HepG2 (cell line): ENCODE results near the gene UBE2QL1. TPM values are rescaled to one million over a fixed set of nuclear protein-coding genes. Genes with fewer than 3 reads are reported as not detected.
A peak's percentile ranks its signal among the peaks of the same experiment; 100 is the strongest.

Experiments used
- ISL2 ChIP-seq: sonication (generic); formaldehyde crosslinking; IDR thresholded peaks from 2 replicates; pipeline ENCODE4 v1.5.0; 2020; ENCODE audit warnings: missing genetic modification reagents
- MYNN ChIP-seq: sonication (generic); formaldehyde crosslinking; IDR thresholded peaks from 2 replicates; pipeline ENCODE4 v1.4.0; 2020; ENCODE audit warnings: mild to moderate bottlenecking, low read depth, missing genetic modification reagents
- NCOA2 ChIP-seq: sonication (generic); formaldehyde crosslinking; IDR thresholded peaks from 2 replicates; pipeline ENCODE4 v1.8.0; 2022; ENCODE audit warnings: inconsistent platforms
- SOX6 ChIP-seq, 2 experiments: fragments of 450-650 bp in 1 of 2; sonication (generic) in 1 of 2; formaldehyde crosslinking in 1 of 2; IDR thresholded peaks; 2 replicates each; pipeline versions ENCODE4 v1.4.0 to v1.6.1; 2017 to 2020; ENCODE audit warnings: antibody characterized with exemption in 1 of 2, mild to moderate bottlenecking in 1 of 2, missing genetic modification reagents in 1 of 2
- SRSF9 ChIP-seq: fragments of 200-400 bp; formaldehyde crosslinking; IDR thresholded peaks from 2 replicates; pipeline ENCODE4 v1.6.1; 2018; ENCODE audit warnings: borderline replicate concordance, mild to moderate bottlenecking, low read depth, low read length; ENCODE audit not compliant: insufficient read depth, poor library complexity, severe bottlenecking
- ZBTB20 ChIP-seq: sonication (generic); formaldehyde crosslinking; IDR thresholded peaks from 2 replicates; pipeline ENCODE4 v1.8.1; 2023; ENCODE audit warnings: missing genetic modification reagents, low read depth, mild to moderate bottlenecking, borderline replicate concordance
- ZNF468 ChIP-seq: sonication (generic); formaldehyde crosslinking; IDR thresholded peaks from 2 replicates; pipeline ENCODE4 v1.8.0; 2022; ENCODE audit warnings: mild to moderate bottlenecking, moderate library complexity, missing genetic modification reagents
- ZNF709 ChIP-seq: sonication (generic); formaldehyde crosslinking; IDR thresholded peaks from 2 replicates; pipeline ENCODE4 v1.5.0; 2020; ENCODE audit warnings: mild to moderate bottlenecking, missing genetic modification reagents
- polyA plus RNA-seq, 8 experiments: library from polyadenylated mRNA; depleted of rRNA in 3 of 8; stranded (reverse) in 7 of 8; unstranded in 1 of 8; fragments of >200 nt; fragmentation: Illumina TruSeq in 4 of 8; extraction: Trizol in 4 of 8; gene quantifications; 2 replicates each; pipeline versions ENCODE4 v1.2.1 to v1.2.3, GENCODE V29; 2011 to 2016; ENCODE audit warnings: low read depth in 4 of 8, missing spikeins in 1 of 8, mixed read lengths in 1 of 8; ENCODE audit not compliant: insufficient read depth in 1 of 8
- total RNA-seq, 5 experiments: library from RNA; depleted of rRNA; stranded (reverse); fragments of >200 nt; fragmentation: Illumina TruSeq; extraction: Trizol; gene quantifications; 2 replicates each; pipeline ENCODE4 v1.2.3, GENCODE V29; 2016; ENCODE audit warnings: low read depth in 1 of 5
- TF ChIP-seq, protein P1 (sequence below): sonication (generic); formaldehyde crosslinking; IDR thresholded peaks from 2 replicates; pipeline ENCODE4 v1.4.0; 2020; ENCODE audit warnings: missing genetic modification reagents, borderline replicate concordance
- TF ChIP-seq, protein P2 (sequence below): sonication (generic); formaldehyde crosslinking; IDR thresholded peaks from 2 replicates; pipeline ENCODE4 v1.5.1; 2020; ENCODE audit warnings: missing genetic modification reagents, mild to moderate bottlenecking, borderline replicate concordance
- TF ChIP-seq, protein P3 (sequence below): sonication (generic); formaldehyde crosslinking; IDR thresholded peaks from 2 replicates; pipeline ENCODE4 v1.4.0; 2020; ENCODE audit warnings: missing genetic modification reagents
- TF ChIP-seq, protein P4 (sequence below): conservative IDR thresholded peaks from 2 replicates; pipeline ENCODE4 v1.6.1; 2018; ENCODE audit warnings: missing genetic modification reagents
- TF ChIP-seq, protein P5 (sequence below): IDR thresholded peaks from 2 replicates; pipeline ENCODE4 v1.6.1; 2016; ENCODE audit warnings: low read depth, missing genetic modification reagents, missing compliant biosample characterization

The UBE2QL1 gene
- total and polyA plus RNA-seq, 2 of the 13 experiments (the other 11 are each of a cell fraction or from before 2014, with no cell fraction given): not detected

DNA sequence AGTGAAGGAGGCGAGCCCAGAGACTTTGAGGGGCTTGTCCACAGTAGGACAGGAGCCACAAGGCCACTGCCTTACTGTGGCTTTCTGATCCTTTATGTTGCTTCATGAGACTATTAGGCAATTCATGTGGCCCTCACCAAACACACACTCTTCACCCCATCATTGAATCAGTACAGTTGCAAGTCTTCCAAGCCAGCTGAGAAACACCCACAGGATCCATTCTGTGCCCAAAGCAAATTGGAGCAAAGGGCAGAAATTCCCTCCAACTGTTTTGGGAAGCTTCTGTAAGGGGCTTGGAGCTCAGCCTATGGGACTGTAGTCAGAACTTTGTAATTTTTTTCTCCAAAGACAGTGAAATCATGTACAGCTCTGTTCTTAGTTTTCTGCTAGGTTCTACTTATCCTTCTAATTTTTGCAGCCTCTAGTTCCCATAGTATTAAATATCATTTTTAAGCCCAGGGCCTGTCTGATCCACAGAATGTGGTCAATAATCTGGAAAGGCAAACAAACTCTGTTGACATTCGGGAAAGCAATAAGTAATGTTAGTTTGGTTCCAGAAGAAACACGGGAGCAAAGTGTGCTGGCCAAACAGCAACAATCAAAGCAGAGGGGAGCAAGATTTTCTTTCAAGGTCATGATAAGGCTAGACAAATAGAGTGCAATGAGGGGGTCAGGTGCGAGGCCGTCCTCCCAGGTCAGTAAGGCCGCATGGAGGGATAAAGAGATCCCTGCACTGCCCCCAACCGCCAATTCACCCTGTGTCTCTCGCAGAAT, 47.0 kb downstream of the UBE2QL1 start (continued):
- TF ChIP-seq, protein P1, sequence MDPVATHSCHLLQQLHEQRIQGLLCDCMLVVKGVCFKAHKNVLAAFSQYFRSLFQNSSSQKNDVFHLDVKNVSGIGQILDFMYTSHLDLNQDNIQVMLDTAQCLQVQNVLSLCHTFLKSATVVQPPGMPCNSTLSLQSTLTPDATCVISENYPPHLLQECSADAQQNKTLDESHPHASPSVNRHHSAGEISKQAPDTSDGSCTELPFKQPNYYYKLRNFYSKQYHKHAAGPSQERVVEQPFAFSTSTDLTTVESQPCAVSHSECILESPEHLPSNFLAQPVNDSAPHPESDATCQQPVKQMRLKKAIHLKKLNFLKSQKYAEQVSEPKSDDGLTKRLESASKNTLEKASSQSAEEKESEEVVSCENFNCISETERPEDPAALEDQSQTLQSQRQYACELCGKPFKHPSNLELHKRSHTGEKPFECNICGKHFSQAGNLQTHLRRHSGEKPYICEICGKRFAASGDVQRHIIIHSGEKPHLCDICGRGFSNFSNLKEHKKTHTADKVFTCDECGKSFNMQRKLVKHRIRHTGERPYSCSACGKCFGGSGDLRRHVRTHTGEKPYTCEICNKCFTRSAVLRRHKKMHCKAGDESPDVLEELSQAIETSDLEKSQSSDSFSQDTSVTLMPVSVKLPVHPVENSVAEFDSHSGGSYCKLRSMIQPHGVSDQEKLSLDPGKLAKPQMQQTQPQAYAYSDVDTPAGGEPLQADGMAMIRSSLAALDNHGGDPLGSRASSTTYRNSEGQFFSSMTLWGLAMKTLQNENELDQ (CRISPR knock-in tag): no peak
- peak; percentile 77 for TF ChIP-seq ISL2 (CRISPR knock-in tag)
- TF ChIP-seq, protein P2, sequence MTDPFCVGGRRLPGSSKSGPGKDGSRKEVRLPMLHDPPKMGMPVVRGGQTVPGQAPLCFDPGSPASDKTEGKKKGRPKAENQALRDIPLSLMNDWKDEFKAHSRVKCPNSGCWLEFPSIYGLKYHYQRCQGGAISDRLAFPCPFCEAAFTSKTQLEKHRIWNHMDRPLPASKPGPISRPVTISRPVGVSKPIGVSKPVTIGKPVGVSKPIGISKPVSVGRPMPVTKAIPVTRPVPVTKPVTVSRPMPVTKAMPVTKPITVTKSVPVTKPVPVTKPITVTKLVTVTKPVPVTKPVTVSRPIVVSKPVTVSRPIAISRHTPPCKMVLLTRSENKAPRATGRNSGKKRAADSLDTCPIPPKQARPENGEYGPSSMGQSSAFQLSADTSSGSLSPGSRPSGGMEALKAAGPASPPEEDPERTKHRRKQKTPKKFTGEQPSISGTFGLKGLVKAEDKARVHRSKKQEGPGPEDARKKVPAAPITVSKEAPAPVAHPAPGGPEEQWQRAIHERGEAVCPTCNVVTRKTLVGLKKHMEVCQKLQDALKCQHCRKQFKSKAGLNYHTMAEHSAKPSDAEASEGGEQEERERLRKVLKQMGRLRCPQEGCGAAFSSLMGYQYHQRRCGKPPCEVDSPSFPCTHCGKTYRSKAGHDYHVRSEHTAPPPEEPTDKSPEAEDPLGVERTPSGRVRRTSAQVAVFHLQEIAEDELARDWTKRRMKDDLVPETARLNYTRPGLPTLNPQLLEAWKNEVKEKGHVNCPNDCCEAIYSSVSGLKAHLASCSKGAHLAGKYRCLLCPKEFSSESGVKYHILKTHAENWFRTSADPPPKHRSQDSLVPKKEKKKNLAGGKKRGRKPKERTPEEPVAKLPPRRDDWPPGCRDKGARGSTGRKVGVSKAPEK (CRISPR knock-in tag): no peak
- no peak for TF ChIP-seq MYNN
- TF ChIP-seq, protein P3, sequence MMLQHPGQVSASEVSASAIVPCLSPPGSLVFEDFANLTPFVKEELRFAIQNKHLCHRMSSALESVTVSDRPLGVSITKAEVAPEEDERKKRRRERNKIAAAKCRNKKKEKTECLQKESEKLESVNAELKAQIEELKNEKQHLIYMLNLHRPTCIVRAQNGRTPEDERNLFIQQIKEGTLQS: no peak
- no peak for TF ChIP-seq SOX6 (IDR thresholded peaks at IDR 0.05)
- TF ChIP-seq SOX6 (CRISPR knock-in tag; IDR thresholded peaks at IDR 0.05): peak; percentile 89
- no peak for TF ChIP-seq ZNF468 (CRISPR knock-in tag)
- no peak for TF ChIP-seq ZNF709
- TF ChIP-seq NCOA2 (CRISPR knock-in tag): peak; percentile 49; the same call in 1 of the 2 replicates
- no peak for TF ChIP-seq SRSF9
- TF ChIP-seq, protein P4, sequence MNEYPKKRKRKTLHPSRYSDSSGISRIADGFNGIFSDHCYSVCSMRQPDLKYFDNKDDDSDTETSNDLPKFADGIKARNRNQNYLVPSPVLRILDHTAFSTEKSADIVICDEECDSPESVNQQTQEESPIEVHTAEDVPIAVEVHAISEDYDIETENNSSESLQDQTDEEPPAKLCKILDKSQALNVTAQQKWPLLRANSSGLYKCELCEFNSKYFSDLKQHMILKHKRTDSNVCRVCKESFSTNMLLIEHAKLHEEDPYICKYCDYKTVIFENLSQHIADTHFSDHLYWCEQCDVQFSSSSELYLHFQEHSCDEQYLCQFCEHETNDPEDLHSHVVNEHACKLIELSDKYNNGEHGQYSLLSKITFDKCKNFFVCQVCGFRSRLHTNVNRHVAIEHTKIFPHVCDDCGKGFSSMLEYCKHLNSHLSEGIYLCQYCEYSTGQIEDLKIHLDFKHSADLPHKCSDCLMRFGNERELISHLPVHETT (CRISPR knock-in tag): no peak
- TF ChIP-seq ZBTB20 (CRISPR knock-in tag): no peak
- TF ChIP-seq, protein P5, sequence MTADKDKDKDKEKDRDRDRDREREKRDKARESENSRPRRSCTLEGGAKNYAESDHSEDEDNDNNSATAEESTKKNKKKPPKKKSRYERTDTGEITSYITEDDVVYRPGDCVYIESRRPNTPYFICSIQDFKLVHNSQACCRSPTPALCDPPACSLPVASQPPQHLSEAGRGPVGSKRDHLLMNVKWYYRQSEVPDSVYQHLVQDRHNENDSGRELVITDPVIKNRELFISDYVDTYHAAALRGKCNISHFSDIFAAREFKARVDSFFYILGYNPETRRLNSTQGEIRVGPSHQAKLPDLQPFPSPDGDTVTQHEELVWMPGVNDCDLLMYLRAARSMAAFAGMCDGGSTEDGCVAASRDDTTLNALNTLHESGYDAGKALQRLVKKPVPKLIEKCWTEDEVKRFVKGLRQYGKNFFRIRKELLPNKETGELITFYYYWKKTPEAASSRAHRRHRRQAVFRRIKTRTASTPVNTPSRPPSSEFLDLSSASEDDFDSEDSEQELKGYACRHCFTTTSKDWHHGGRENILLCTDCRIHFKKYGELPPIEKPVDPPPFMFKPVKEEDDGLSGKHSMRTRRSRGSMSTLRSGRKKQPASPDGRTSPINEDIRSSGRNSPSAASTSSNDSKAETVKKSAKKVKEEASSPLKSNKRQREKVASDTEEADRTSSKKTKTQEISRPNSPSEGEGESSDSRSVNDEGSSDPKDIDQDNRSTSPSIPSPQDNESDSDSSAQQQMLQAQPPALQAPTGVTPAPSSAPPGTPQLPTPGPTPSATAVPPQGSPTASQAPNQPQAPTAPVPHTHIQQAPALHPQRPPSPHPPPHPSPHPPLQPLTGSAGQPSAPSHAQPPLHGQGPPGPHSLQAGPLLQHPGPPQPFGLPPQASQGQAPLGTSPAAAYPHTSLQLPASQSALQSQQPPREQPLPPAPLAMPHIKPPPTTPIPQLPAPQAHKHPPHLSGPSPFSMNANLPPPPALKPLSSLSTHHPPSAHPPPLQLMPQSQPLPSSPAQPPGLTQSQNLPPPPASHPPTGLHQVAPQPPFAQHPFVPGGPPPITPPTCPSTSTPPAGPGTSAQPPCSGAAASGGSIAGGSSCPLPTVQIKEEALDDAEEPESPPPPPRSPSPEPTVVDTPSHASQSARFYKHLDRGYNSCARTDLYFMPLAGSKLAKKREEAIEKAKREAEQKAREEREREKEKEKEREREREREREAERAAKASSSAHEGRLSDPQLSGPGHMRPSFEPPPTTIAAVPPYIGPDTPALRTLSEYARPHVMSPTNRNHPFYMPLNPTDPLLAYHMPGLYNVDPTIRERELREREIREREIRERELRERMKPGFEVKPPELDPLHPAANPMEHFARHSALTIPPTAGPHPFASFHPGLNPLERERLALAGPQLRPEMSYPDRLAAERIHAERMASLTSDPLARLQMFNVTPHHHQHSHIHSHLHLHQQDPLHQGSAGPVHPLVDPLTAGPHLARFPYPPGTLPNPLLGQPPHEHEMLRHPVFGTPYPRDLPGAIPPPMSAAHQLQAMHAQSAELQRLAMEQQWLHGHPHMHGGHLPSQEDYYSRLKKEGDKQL: peak; percentile 85; the same call in 1 of the 2 replicates
